Measurements from ENCODE around the gene SHROOM3. TPM values are rescaled to one million over a fixed set of nuclear protein-coding genes. Genes with fewer than 3 reads are reported as not detected.

SHROOM3 gene
- total RNA-seq, 2 donors from 2014 or later, result 142 to 160 TPM

DNA sequence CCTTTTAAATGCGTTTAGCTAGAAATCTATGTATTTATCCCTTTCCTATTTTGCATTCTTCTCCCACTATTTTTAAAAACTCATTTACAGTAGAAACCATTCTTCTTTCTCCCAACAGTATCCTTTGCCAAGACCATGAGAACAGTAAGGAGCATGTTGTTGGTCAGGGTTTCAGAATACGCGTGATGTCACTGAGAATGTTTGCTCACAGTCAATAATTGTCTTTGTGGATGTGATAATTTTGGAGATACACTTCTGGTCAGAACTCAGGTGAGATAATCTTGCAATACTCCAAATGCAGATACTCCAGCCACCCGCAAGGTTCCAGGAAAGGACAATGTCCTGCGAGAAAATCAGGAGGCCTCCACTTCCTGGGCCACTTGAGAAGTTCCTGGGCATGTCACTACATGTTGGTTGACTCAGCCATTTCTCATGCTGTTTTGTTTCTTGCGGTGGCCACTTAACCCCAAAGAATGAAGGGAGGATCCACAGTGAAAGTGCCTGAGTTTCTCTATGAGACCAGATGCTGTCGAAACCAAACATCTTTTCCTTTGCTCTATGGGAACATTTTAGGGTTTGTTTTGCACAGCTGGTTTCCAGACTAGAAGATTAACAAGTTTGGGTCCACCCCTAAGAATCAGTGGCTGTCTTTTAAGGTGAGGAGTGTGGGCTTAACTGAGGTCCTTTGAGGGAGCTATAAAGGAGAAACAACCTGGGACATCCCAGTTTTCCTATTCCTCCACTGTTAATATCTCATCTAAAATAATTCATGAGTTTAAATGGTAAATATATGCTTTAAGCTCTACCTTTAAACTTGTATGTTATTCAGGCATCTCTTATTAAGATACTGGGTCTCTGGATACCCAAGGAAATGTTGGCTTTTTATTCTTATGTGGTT lies 346.9 kb downstream of the SHROOM3 start:
- DNase-seq, result no peak
- intact Hi-C loops (cut with DNase I), result no loop called here
- no peak overlapping the region for H3K9ac ChIP-seq (ENCODE audit: low read depth in 2 of 2, low read length in 2 of 2)
- no peak overlapping the region for H3K27ac ChIP-seq
- no peaks in the 10 kb centered on the region for H3K4me1 ChIP-seq
- TF ChIP-seq, protein P1, sequence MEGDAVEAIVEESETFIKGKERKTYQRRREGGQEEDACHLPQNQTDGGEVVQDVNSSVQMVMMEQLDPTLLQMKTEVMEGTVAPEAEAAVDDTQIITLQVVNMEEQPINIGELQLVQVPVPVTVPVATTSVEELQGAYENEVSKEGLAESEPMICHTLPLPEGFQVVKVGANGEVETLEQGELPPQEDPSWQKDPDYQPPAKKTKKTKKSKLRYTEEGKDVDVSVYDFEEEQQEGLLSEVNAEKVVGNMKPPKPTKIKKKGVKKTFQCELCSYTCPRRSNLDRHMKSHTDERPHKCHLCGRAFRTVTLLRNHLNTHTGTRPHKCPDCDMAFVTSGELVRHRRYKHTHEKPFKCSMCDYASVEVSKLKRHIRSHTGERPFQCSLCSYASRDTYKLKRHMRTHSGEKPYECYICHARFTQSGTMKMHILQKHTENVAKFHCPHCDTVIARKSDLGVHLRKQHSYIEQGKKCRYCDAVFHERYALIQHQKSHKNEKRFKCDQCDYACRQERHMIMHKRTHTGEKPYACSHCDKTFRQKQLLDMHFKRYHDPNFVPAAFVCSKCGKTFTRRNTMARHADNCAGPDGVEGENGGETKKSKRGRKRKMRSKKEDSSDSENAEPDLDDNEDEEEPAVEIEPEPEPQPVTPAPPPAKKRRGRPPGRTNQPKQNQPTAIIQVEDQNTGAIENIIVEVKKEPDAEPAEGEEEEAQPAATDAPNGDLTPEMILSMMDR (IDR thresholded peaks at IDR 0.05), result no peak
- no peaks in the 10 kb centered on the region for H3K27me3 ChIP-seq
- H3K9me3 ChIP-seq, result no peaks in the 10 kb centered on the region
- H3K36me3 ChIP-seq, result peaks cover 6% of the 10 kb centered on the region
- H3K4me3 ChIP-seq, result no peak overlapping the region

DNA sequence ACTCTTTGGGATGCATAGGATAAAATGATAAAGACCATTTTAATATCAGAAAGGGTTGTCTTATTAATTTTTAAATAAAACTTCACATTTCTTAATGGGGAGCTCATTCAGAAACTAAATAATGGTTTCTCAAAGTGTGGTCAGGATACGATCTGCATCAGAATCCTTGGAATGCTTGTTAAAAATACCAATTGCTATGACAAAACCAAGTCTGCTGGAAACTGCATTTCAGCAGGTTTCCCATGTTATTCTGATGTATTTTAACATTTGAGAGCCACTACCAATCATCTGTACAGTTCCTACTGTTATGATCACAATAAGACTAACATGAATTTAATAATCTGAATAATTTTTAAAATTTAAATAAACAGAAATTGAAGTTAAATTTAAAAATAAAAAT lies 347.8 kb downstream of the SHROOM3 start:
- Histone ChIP-seq H3K9me3 (no peaks in the 10 kb centered on the region), H3K9ac (ENCODE audit: low read depth in 2 of 2, low read length in 2 of 2) (no peak overlapping the region), H3K36me3 (peaks cover 6% of the 10 kb centered on the region), H3K4me1 (no peaks in the 10 kb centered on the region), H3K27ac (no peak overlapping the region), H3K27me3 (no peaks in the 10 kb centered on the region), H3K4me3 (no peak overlapping the region)
- TF ChIP-seq, protein P1 (IDR thresholded peaks at IDR 0.05), result no peak
- intact Hi-C loops (cut with DNase I), result no loop called here
- DNase-seq, result no peak

DNA sequence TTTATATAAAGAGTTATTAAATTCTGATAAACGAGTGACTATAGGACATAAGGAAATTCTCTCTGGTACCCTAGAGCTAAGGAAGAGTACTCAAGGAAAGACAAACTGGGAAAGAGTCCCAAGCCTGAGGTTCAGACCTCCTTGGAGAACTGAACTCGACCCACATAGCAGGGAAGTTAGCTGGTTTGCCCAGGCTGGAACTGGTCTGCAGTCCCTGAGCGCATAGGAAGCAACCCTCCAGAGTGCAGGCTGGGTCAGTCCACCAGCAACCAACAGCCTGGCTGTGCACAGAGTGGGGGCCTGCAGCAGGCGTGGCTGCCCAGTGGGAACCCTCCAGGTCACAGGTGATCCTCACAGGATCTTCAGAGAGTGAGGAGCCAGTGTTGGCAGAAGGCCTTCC lies 348.8 kb downstream of the SHROOM3 start:
- H3K27ac ChIP-seq, result no peak overlapping the region
- no peak overlapping the region for H3K4me3 ChIP-seq
- peaks cover under 1% of the 10 kb centered on the region for H3K36me3 ChIP-seq
- no peaks in the 10 kb centered on the region for H3K4me1 ChIP-seq
- TF ChIP-seq, protein P1 (IDR thresholded peaks at IDR 0.05), result no peak
- intact Hi-C loops (cut with DNase I), result no loop called here
- DNase-seq, result no peak
- H3K9me3 ChIP-seq, result no peaks in the 10 kb centered on the region
- no peak overlapping the region for H3K9ac ChIP-seq (ENCODE audit: low read depth in 2 of 2, low read length in 2 of 2)
- no peaks in the 10 kb centered on the region for H3K27me3 ChIP-seq

DNA sequence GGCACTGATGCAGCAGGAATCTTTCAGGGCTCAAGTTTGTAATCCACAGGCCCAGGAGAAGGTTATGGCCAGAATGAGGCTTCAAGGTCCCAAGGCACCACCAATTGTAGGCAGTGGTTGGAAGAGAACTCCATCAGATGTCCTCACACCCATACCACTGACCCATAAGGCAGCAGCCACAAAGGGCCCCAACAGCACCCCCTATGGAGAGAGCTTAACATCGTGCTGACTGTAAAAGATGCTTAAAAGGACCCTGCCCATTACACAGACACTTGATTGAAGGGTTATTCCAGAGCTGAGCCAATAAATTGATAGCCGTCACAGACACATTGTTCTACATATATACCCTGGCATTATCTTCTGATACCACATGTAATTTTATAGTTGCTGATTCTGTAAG lies 349.2 kb downstream of the SHROOM3 start:
- DNase-seq, result no peak

DNA sequence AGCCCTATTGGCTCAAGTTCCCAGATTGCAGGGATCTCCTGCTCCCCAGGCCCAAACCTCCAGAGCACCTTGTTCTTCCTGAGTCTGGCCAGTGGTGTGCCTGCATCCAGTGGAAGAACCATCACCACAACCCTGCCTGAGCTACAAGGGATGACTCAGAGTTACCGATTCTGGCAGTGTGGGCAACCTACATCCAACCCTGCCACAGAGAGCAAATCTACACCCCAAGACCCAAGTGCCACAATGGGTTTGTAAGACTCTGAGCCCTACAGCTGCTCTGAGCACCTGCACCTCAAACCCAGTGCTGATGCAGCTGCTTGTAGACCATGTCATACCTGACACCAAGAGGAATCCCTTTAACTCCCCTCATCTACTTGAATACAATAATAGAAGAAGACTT lies 352.9 kb downstream of the SHROOM3 start:
- no peak for DNase-seq
- Histone ChIP-seq H3K4me1 (no peaks in the 10 kb centered on the region), H3K4me3 (no peak overlapping the region), H3K9ac (ENCODE audit: low read depth in 2 of 2, low read length in 2 of 2) (no peak overlapping the region), H3K36me3 (no peaks in the 10 kb centered on the region), H3K27ac (no peak overlapping the region), H3K9me3 (no peaks in the 10 kb centered on the region), H3K27me3 (no peaks in the 10 kb centered on the region)
- intact Hi-C loops (cut with DNase I), result no loop called here
- TF ChIP-seq, protein P1 (IDR thresholded peaks at IDR 0.05), result no peak

More for the DNA sequence above, 349.2 kb downstream of the SHROOM3 start:
- no peaks in the 10 kb centered on the region for H3K36me3 ChIP-seq
- intact Hi-C loops (cut with DNase I), result no loop called here
- TF ChIP-seq, protein P1 (IDR thresholded peaks at IDR 0.05), result no peak
- H3K27me3 ChIP-seq, result no peaks in the 10 kb centered on the region
- no peak overlapping the region for H3K9ac ChIP-seq (ENCODE audit: low read depth in 2 of 2, low read length in 2 of 2)
- H3K4me3 ChIP-seq, result no peak overlapping the region
- H3K27ac ChIP-seq, result no peak overlapping the region
- H3K9me3 ChIP-seq, result no peaks in the 10 kb centered on the region
- no peaks in the 10 kb centered on the region for H3K4me1 ChIP-seq

Measured in colonic mucosa (tissue), 4 donors.